ENCODE measurements around the gene REXO1. TPM values are rescaled to one million over a fixed set of nuclear protein-coding genes. Genes with fewer than 3 reads are reported as not detected.
A peak's percentile ranks its signal among the peaks of the same experiment; 100 is the strongest.
"Not testable (repeated sequence)": the region's sequence is repeated elsewhere in the genome, so short reads cannot be mapped to it uniquely, and the experiment has no call there.

Gene REXO1
- total RNA-seq, 1 donor from 2014 or later: 12.3 TPM

- peak; percentile 80 for DNase-seq
These were observed 27.6 kb upstream of the REXO1 start for GRCh38 chr19:1875646-1876495.

- not testable (repeated sequence) for DNase-seq
These were observed 27.0 kb upstream of the REXO1 start for GRCh38 chr19:1875265-1875645.

GRCh38 chr19:1874554-1875185, 26.4 kb upstream of the REXO1 start:
- no peak for DNase-seq

DNA sequence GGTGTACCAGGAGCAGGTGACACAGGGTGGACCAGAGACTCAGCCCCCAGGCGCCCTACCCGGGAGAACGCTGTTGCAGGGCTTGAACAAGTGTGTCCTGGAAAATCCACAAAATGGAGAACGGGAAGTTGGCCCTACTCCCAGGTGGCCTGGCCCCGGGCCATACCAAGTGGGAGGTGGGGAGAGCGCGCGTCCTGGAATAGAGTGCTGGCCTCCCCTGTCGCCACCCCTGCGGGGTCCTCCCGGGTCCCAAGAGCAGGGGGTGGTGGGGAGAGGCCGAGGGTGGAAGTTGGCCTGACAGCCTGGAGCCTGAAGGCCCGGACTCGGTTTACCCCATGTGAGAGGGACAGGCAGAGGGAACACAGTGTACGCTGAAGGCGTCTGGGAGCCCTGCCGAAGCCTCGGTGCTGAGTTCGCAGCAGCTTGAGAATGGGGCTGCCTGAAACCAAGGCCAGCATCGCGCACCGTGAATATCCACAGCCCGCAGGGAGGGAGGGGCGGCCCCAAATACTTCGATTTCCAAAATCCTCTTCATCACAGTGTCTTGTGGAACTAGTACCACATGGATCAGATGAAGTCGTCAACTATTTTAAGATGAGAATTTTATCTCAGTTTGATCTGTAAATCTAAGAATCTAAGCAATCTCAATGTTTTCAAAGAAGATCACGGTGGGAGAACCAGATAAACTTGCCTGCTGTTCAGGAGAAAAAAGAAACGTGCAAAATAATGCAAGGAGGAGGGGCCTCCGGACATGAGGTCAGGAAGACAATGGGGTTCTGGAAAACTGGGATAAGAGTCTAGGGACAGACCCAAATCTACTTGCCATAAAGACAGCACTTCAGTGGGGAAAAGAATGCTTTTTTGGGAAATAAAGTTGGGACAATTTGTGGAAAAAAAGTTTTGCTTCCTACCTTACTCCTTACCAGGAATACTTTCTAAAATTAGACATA, 25.5 kb upstream of the REXO1 start:
- DNase-seq: no peak

- DNase-seq: no peak
These were observed 24.7 kb upstream of the REXO1 start for GRCh38 chr19:1872807-1873523.

- no peak for DNase-seq
These were observed 23.3 kb upstream of the REXO1 start for GRCh38 chr19:1871630-1872029.

DNA sequence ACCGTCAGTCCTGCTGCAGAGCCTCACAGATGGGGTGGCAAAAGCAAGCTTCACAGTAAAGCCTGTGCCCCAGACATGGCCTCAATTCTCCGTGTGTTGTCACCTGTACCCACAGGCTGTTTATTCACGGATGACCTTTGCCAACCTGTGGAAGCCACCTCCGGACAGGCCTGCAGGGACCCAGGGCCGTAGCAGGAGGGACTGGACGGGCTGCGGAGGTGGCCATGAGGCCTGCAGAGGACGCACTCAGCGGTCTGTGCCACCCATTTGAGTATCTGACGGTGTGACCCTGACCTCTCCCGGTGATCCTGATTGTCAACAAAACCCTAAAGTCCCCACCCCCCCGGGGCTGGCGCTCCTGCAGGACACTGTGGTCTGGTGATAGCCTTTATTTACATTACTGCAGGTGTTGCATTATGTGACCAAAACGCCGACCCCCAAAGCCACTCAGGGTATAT, 22.9 kb upstream of the REXO1 start:
- no peak for DNase-seq

DNA sequence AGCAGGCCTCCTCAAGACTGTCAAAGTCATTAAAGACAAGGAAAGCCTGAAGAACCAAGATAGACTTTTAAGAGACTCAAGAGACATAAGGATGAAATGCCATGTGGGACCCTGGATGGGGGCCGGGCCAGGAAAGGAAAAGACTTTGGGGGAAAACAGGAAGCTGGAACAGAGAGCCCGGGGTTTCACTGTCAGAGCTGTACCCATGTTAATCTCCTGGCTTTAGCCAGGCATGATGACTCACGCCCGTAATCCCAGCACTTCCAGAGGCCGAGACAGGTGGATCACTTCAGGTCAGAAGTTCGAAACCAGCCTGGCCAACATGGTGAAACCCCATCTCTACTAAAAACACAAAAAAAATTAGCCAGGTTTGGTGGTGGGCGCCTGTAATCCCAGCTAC, 20.7 kb upstream of the REXO1 start:
- no peak for DNase-seq

DNA sequence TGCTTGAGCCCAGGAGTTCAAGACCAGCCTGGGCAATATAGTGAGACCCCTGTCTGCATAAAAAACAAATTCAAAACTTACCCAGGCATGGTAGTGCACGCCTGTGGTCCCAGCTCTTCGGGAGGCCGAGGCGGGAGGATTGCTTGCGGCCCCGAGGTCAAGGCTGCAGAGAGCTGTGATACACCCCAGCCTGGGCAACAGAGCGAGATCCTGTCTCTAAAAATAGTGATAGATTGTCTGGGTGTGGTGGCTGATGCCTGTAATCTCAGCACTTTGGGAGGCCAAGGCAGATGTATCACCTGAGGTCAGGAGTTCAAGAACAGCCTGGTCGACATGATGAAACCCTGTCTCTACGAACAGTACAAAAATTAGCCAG, 19.1 kb upstream of the REXO1 start:
- no peak for DNase-seq

GRCh38 chr19:1866693-1867348, 18.5 kb upstream of the REXO1 start:
- DNase-seq: no peak

GRCh38 chr19:1865172-1866010, 17.1 kb upstream of the REXO1 start:
- no peak for DNase-seq

DNA sequence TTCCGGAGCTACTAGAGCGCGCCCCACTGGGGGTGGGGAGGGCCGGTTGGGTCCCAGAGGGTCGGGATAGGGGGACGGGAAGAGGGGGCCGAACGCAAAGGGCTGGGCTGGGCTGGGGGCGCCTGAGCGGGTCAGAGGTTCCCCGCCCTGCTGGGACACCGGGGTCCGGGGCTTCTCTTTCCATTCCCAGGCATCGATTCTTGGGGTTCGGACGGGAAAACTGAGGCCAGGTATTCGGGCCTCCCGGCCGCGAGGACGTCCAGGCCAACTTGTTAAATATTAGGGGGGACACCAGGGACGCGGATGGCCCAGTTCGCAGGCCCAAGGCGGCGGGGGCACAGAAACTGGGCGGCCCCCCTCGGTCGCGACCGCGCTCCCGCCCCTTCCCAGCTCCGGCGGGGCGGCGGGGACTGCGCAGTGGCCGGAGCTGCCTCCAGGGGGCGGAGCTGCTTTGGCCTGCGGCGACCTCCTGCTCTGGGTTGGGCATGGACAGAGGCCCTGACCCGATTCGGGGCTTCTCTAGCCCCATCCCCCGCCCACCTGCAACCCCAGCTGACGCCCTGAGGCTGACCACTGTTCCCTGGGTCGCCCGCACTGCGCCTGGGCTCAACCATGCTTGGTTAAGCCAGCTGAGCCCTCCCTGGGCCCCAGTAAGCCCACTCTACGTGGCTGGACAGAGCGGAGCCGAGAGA, 16.3 kb upstream of the REXO1 start:
- no peak for DNase-seq

- peak; percentile 91 for DNase-seq
These were observed 15.6 kb upstream of the REXO1 start for GRCh38 chr19:1863638-1864479.

DNA sequence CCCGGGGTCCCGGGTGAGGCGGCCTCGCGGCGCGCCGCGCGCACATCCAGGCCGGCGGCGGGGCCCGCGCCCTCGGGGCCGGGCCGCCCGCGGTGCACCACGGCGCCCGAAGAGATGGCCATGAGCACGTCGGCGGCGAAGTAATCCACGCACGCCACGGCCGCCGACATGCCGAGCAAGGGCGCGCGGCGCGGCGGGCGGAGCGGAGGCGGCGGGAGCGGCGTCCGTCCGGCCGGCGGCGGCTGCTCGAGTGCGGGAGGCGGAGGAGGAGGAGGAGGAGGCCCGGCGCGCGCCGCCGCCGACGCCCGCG, 15.0 kb upstream of the REXO1 start, which contains the start of gene KLF16:
Gene KLF16, minus strand, starts transcription at position 252 of the 310 bp plus-strand sequence. Its CDS starts 82 bp downstream, at position 170.
- DNase-seq: no peak

DNA sequence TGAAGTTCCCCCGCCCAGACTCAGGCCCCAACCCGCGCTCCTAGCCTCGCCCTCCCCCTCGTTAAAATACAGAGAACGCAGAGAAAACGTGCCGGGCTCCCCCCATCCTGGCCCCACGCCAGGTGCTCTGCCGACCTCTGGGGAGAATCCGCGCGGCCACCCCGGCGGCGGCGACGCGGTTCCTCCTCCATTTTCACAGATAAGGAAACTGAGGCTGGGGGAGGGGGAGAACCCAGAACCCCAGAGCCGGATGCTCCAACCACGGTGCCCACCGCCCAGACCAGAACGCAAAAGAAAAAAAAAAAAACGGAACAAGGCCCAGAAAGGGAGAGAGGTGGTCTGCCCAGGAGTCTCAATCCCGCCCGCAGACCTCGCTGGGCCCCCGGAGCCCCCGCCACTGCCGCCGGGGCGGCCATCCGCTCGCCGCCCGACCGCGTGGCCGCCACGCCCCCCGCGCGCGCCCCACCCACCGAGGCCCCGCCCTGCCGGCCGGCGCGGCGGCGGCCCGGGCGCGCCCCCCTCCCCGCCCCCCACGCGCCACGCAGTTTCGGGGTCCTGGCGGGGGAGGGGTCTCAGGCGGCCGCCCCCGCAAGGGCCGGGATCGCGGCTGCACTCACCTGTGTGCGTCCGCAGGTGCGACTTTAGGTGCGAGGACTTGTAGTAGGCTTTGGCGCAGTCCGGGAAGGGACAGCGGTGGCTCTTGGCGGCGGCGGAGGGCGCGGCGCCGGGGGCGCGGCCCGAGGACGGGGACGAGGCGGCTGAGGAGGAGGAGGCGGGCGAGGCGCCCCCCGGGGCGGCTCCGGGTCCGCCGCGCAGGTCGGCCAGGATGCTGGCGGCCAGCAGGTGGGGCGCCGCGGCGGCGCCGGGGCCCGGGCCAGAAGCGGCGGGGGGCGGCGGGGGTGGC, 14.4 kb upstream of the REXO1 start:
- DNase-seq: no peak

- DNase-seq: no peak
These were observed 13.8 kb upstream of the REXO1 start for GRCh38 chr19:1862068-1862423.

DNA sequence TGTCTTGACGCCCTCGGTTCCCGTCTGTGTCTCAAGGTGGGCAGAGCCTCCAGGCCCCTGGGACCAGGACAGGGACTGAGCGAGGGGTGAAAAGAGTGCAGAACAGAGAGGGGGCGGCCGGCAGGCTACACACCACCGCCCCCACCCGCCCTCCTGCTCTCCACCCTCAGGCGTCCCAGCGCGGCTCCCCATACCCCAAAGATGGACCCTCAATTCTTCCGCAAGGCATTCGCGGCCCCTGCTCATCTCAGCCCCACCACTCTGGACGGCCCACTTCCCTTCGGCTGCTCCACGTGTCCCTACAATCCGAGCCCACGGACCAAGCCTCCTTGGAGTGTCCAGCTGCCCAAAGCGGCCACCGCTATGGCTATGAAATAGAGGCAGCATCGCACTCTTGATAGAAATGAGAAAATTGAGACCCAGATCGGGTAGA, 13.3 kb upstream of the REXO1 start:
- no peak for DNase-seq
